ENCODE measurements around the gene AATK. TPM values are rescaled to one million over a fixed set of nuclear protein-coding genes. Genes with fewer than 3 reads are reported as not detected.

AATK gene
- total RNA-seq, 2 experiments from 2014 or later = 0.35 to 0.41 TPM

DNA sequence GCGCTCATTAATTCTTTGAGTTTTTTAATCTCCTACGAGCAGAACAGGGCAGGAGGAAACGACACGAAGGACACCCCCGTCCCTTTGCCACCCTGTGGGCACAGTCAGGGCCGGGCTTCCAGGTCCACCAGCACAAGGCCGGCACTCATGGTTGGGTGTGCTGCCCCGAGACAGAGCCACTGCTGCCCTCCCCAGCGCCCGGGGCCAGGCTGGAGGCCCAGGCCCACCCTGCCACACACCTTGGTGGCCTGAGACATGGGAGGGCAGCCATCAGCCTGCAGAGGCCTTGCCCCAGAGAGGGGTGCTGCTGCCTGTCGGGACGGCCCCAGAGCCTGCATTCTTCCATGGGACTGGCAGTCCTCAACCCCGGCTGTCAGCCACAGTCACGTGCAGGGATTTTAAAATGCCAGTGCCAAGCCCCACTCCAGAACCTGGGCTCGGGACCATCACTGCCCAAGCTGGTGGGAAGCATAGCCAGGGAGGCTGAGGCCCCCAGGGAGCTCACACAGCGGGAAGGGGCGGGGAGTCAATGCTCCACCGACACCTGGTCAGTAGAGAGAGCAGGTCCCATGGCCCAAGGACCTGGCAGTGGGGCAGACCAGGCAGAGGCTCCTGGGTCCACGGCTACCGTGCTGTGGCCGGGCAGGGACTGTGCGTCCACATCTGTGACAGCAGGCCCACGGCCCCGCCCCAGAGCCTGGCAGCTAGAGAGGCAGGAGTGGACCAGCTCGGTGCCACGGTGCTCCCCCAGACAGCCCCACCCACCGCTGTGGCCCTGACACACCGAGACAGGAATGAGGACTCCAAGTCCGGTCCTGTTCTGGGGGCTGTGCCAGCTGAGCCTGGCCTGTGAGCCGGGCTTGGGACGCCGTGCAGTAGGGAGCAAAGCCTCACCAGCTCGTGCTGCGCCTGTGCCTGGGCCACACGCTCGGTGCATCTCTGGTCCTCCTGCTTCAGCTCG is 29.2 kb upstream of the AATK start:
- no peaks in the 10 kb centered on the region for H3K4me1 Mint-ChIP-seq
- intact Hi-C loops (cut with DNase I, micrococcal nuclease) = no loop called here
- CTCF ChIA-PET = no interaction called here
- no peaks in the 10 kb centered on the region for H3K36me3 Mint-ChIP-seq (ENCODE audit: low read depth)
- H3K9me3 Mint-ChIP-seq (ENCODE audit: low read depth) = no peaks in the 10 kb centered on the region
- ATAC-seq (no peak), DNase-seq (no peak)
- H3K27me3 Mint-ChIP-seq = no peaks in the 10 kb centered on the region
- POLR2A ChIA-PET = no interaction called here
- H3K4me3 Mint-ChIP-seq = no peak overlapping the region
- no peak overlapping the region for H3K27ac Mint-ChIP-seq

DNA sequence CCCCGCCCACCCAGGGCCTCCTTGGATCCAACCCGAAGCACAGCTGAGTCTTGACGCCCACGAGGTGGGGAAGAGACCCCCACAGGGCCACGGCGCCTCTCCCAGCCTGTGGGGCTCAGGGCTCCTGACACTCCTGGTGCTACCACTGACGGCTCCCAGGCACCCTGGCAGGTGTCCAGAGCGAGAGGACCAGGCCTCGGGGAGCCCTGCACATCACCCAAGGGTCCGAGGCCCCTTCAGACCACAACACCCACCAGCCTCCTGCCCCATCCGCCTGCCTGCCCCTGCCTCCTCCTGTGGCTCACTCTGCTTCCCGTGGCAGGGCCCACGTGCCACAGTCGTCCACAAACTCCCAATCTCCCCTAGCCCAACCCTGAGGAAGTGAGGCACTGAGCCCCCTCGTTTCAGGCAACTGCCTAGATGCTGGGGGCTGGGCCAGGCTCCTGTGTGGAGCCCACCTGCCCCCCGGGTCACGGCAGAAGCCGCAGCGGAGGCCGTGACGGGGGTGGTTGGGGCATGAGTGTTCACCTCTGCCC is 28.3 kb upstream of the AATK start:
- no peak for ATAC-seq
- POLR2A ChIA-PET = no interaction called here
- H3K27ac Mint-ChIP-seq = no peak overlapping the region
- CTCF ChIA-PET = no interaction called here
- no peaks in the 10 kb centered on the region for H3K27me3 Mint-ChIP-seq
- no peaks in the 10 kb centered on the region for H3K4me1 Mint-ChIP-seq
- no peaks in the 10 kb centered on the region for H3K9me3 Mint-ChIP-seq (ENCODE audit: low read depth)
- H3K4me3 Mint-ChIP-seq = no peak overlapping the region
- no peaks in the 10 kb centered on the region for H3K36me3 Mint-ChIP-seq (ENCODE audit: low read depth)
- intact Hi-C loops (cut with DNase I, micrococcal nuclease) = no loop called here
- no peak for DNase-seq

DNA sequence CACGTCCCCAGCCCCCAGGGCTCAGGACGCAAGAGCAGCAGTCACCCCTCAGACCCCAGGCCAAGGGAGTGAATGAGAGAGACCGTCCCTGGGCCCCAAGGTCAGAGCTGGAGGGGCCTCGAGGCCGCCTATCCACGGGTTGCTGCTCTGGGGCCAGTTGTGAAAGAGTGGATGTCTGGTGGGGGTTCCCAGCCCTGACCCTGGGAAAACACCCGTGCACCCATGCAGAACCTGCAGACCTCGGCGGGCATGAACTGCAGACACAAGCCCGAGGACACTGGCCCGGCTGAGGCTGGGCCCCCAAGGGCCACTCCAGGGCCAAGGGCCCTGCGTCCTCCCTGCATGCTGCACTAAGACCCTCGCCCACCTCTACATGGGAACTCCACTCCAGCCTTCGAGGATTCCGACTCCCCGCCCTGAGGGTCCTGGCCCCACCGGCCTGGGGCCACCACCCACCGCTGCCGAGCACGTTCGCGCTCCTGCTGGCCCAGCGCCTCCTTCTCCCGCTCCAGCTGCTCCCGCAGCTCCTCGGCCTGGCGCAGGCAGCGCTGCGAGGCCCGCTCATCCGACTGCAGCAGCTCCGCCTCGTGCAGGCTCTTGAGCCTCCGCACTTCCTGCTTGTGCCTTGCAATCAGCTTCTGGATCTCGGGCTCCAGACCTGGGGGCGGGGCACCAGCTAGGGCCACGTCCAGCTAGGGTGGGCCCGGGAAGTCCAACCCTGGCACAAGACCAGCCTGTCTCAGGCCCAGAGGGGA is 27.6 kb upstream of the AATK start:
- intact Hi-C loops (cut with DNase I, micrococcal nuclease) = no loop called here
- Mint-ChIP-seq H3K27ac (no peak overlapping the region), H3K9me3 (ENCODE audit: low read depth) (no peaks in the 10 kb centered on the region), H3K4me3 (no peak overlapping the region), H3K36me3 (ENCODE audit: low read depth) (no peaks in the 10 kb centered on the region), H3K4me1 (no peaks in the 10 kb centered on the region), H3K27me3 (no peaks in the 10 kb centered on the region)
- POLR2A ChIA-PET = no interaction called here
- no peak for ATAC-seq
- no peak for DNase-seq
- CTCF ChIA-PET = no interaction called here

DNA sequence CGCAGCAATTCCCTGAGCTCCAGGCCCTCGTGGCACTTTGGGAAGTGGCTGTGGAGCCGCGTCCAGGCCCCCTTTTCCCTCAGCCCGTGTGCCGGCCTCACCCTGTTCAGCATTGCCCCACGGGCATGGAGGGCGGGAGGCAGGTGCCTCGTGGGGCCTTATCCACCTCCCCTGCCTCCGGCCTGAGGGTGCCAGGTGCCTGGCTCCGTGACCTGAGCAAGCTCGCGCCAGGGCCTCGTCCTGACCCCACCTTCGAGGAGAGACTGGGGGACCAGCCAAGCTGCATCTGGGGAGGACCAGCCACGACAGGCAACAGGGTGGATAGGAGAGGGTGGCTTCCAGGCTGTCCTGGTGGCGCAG is 27.0 kb upstream of the AATK start:
- intact Hi-C loops (cut with DNase I, micrococcal nuclease) = no loop called here
- no peak for ATAC-seq
- H3K4me1 Mint-ChIP-seq = no peaks in the 10 kb centered on the region
- H3K36me3 Mint-ChIP-seq (ENCODE audit: low read depth) = no peaks in the 10 kb centered on the region
- CTCF ChIA-PET = no interaction called here
- POLR2A ChIA-PET = no interaction called here
- no peak overlapping the region for H3K4me3 Mint-ChIP-seq
- H3K27ac Mint-ChIP-seq = no peak overlapping the region
- H3K27me3 Mint-ChIP-seq = no peaks in the 10 kb centered on the region
- no peaks in the 10 kb centered on the region for H3K9me3 Mint-ChIP-seq (ENCODE audit: low read depth)
- DNase-seq = no peak

DNA sequence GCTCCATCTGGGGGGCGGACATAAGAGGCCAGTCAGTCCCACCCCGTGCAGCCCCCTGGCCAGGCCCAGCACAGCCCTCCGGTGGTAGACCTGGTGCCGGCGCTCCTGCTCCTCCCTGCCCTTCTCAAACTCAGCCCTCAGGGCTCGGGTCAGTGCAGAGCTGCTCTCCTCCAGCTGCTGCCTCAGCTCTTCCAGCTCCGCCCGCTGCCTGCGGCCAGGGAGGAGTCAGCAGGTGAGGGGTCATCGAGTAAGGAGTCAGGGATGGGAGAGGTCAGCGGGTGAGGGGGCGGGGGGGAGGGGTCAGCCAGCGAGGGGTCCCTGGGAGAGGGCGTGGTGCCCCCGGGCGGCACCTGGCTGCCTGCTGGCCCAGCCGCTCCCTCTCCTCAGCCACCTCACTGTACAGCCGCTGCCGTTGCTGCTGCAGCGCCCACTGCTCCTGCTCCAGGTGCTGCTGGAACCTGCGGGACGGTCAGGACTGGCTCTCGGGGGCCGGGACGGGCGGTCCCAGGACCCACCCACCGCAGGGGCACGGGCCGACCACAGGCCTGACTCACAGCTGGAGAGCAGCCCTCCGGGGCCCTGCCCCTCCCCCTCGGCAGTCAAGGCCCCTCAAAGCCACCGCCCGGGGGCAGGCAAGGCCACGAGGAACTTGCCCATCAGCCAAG is 26.5 kb upstream of the AATK start:
- ATAC-seq (no peak), DNase-seq (no peak)
- Mint-ChIP-seq H3K36me3 (ENCODE audit: low read depth) (no peaks in the 10 kb centered on the region), H3K9me3 (ENCODE audit: low read depth) (no peaks in the 10 kb centered on the region), H3K4me1 (no peaks in the 10 kb centered on the region), H3K27me3 (no peaks in the 10 kb centered on the region), H3K4me3 (no peak overlapping the region), H3K27ac (no peak overlapping the region)
- CTCF ChIA-PET = no interaction called here
- POLR2A ChIA-PET = no interaction called here
- intact Hi-C loops (cut with DNase I, micrococcal nuclease) = no loop called here

DNA sequence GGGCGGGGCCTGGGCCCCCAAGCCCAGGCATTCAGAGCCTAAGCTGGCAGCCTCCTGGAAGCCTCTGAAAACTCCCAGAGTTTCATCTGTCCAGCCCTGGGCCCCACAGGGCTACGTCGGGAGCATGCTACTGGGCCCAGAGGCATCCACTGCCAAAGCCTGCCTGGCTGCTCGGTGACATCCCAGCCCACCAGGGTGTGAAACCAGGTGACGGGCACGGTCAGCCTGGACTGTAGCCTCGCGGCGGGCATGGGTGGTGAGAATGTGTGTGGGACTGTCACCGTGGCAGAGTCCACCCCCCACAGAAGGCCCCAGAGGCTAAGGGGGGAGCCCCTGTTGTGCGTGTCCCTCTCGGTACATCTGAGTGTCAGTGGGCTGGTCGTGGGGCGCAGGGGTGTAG is 25.6 kb upstream of the AATK start:
- H3K27me3 Mint-ChIP-seq = no peaks in the 10 kb centered on the region
- no peak for ATAC-seq
- ChIA-PET POLR2A (no interaction called here), CTCF (no interaction called here)
- DNase-seq = no peak
- H3K4me1 Mint-ChIP-seq = no peaks in the 10 kb centered on the region
- H3K27ac Mint-ChIP-seq = no peak overlapping the region
- H3K9me3 Mint-ChIP-seq (ENCODE audit: low read depth) = no peaks in the 10 kb centered on the region
- no peak overlapping the region for H3K4me3 Mint-ChIP-seq
- H3K36me3 Mint-ChIP-seq (ENCODE audit: low read depth) = no peaks in the 10 kb centered on the region
- intact Hi-C loops (cut with DNase I, micrococcal nuclease) = no loop called here

DNA sequence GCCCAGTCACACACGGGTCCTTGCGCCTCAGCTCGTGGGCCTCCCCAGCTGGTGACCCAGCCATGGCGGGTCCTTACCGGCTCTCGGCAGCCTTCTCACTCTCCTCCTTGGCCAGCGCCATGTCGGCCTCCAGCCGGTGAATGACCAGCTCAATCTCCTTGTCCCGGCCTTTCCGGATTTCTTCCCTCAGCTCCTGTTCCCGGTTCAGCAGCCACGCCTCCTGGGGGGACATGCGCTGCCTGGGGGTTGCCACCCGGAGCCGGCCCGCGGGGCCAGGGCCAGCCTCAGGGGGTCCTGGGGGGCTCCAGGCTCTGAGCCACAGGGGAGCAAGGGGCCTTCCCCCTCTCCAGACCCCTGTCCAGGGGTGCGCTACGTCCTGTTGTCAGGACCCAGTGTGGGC is 25.1 kb upstream of the AATK start:
- Mint-ChIP-seq H3K27ac (no peak overlapping the region), H3K27me3 (no peaks in the 10 kb centered on the region), H3K36me3 (ENCODE audit: low read depth) (no peaks in the 10 kb centered on the region), H3K9me3 (ENCODE audit: low read depth) (no peaks in the 10 kb centered on the region), H3K4me1 (no peaks in the 10 kb centered on the region), H3K4me3 (no peak overlapping the region)
- ATAC-seq (no peak), DNase-seq (no peak)
- ChIA-PET CTCF (no interaction called here), POLR2A (no interaction called here)
- intact Hi-C loops (cut with DNase I, micrococcal nuclease) = no loop called here

DNA sequence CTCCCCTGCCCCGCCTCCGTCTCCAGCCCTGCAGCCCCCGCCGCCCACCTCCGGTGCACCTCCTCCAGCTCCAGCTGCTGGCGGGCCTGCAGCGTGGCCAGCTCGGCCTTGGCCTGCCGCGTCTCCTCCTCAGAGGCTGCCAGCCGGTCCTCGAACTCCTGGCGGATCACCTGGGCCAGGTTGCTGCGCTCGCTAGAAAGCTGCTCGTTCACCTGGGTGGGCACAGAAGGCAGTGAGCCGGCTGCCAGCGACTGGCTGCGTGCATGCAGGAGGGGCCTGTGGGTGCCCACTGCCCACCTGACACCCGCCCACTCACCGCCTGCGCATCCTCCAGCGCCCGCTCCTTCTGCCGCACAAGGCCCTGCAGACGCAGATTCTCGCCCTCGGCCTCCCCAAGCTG is 24.6 kb upstream of the AATK start:
- H3K36me3 Mint-ChIP-seq (ENCODE audit: low read depth) = no peaks in the 10 kb centered on the region
- ATAC-seq (no peak), DNase-seq (no peak)
- H3K27me3 Mint-ChIP-seq = no peaks in the 10 kb centered on the region
- intact Hi-C loops (cut with DNase I, micrococcal nuclease) = no loop called here
- ChIA-PET POLR2A (no interaction called here), CTCF (interaction anchor here (0.6 kb wide), 1 partner anchor 643 kb away, joined by 4 read pairs; no protein-coding TSS in a partner anchor)
- no peaks in the 10 kb centered on the region for H3K4me1 Mint-ChIP-seq
- no peak overlapping the region for H3K4me3 Mint-ChIP-seq
- no peak overlapping the region for H3K27ac Mint-ChIP-seq
- H3K9me3 Mint-ChIP-seq (ENCODE audit: low read depth) = no peaks in the 10 kb centered on the region

DNA sequence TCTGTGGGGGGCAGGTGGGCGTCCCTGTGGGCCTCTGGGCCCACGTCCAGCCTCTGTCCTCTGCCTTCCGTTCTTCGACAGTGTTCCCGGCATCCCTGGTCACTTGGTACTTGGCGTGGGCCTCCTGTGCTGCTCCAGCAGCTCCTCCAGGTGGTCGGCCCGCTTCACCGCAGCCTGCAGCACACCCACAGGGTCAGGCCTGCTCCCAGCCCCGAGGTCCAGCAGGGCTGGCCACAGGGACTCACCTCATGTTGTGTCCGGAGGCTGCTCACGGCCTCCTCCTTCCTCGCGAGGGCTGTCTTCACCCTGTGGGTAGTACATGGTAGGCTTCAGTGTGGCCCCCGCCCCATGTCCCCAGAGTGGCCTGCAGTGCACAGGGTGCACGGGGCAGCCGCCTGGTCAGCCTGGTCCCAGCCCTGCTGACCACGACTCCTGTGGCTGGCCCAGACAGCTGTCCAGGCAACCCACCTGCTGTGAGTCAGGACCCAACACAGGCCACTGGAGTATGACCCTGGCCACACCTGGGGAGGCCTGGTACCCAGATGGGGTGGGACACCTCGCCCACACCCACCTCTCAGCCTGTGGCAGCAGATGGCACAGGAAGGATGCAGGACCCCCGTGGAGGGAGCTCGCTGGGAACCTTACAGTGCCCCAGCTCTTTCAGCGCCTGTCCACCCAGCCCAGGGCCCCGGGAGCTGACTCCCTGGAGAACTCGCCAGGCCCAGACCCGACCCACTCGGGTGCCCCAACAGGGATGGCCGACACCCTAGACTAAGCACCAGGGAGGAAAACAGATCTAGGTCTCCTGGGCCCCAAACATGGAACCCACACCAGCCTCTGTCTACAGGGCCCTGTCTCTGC is 23.9 kb upstream of the AATK start:
- ChIA-PET CTCF (interaction anchor here (0.6 kb wide), 1 partner anchor 642 kb away, joined by 4 read pairs; no protein-coding TSS in a partner anchor), POLR2A (no interaction called here)
- Mint-ChIP-seq H3K27me3 (no peaks in the 10 kb centered on the region), H3K4me1 (no peaks in the 10 kb centered on the region), H3K36me3 (ENCODE audit: low read depth) (no peaks in the 10 kb centered on the region), H3K4me3 (no peak overlapping the region), H3K9me3 (ENCODE audit: low read depth) (no peaks in the 10 kb centered on the region), H3K27ac (no peak overlapping the region)
- no peak for DNase-seq
- ATAC-seq = no peak
- intact Hi-C loops (cut with DNase I, micrococcal nuclease) = no loop called here

DNA sequence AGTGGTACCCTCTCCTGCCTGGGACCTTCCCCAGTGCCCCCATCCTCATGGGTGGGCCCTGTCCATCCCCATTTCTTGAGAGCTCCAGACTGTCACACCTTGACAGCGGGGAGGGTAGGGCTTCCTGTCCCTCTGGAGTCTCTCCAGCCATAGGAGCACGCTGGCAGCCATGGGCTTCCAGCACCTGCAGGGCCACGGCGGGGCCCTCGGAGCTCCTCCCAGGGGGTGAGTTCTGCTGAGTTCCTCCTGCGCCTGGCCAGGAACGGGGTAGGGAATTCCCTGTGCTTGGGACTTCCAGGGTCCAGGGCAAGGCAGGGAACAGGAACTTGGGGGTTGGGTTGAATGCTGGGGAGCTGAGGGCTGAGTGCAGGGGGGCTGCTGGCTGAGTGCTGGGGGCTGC is 23.0 kb upstream of the AATK start:
- ChIA-PET POLR2A (no interaction called here), CTCF (no interaction called here)
- no peak overlapping the region for H3K27ac Mint-ChIP-seq
- no peaks in the 10 kb centered on the region for H3K9me3 Mint-ChIP-seq (ENCODE audit: low read depth)
- no peaks in the 10 kb centered on the region for H3K36me3 Mint-ChIP-seq (ENCODE audit: low read depth)
- no peak overlapping the region for H3K4me3 Mint-ChIP-seq
- H3K4me1 Mint-ChIP-seq = no peaks in the 10 kb centered on the region
- intact Hi-C loops (cut with DNase I, micrococcal nuclease) = no loop called here
- DNase-seq (no peak), ATAC-seq (no peak)
- no peaks in the 10 kb centered on the region for H3K27me3 Mint-ChIP-seq

DNA sequence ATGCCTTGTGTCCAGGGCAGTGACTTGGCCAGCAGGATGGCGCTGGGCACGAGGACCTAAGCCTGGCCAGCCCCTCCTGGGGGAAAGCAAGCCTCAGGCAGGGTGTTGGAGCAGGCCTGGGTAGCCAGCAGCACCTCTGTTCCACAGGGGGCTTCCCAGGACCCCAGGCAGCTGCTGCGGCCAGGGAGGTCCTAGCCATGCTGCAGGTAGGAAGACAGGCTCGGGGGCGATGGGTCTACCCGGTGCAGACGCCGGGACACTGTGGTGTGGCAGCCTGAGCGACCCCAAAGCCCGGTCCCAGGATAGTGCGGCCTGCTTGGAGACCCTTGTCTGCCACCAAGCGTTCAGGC is 22.4 kb upstream of the AATK start:
- POLR2A ChIA-PET = no interaction called here
- intact Hi-C loops (cut with DNase I, micrococcal nuclease) = no loop called here
- CTCF ChIA-PET = no interaction called here

More for the DNA sequence above, 22.4 kb upstream of the AATK start:
- H3K27me3 Mint-ChIP-seq = no peaks in the 10 kb centered on the region
- no peaks in the 10 kb centered on the region for H3K4me1 Mint-ChIP-seq
- no peaks in the 10 kb centered on the region for H3K36me3 Mint-ChIP-seq (ENCODE audit: low read depth)
- ATAC-seq (no peak), DNase-seq (no peak)
- H3K4me3 Mint-ChIP-seq = no peak overlapping the region
- H3K9me3 Mint-ChIP-seq (ENCODE audit: low read depth) = no peaks in the 10 kb centered on the region
- H3K27ac Mint-ChIP-seq = no peak overlapping the region
